Fibroblast of mammary gland (primary cell): Measurements from ENCODE around the gene FAM184A.

Experiments used
- DNase-seq: peaks from one replicate; pipeline ENCODE4 v3.0.0-alpha.2; 2010; ENCODE audit warnings: low read depth
- H3K4me3 ChIP-seq: 2 replicates; pipeline ENCODE4 v1.5.1; 2011; ENCODE audit warnings: low read depth, mild to moderate bottlenecking, low read length, moderate library complexity; ENCODE audit not compliant: control insufficient read depth
- CTCF ChIP-seq: conservative IDR thresholded peaks from 2 replicates; pipeline ENCODE4 v1.5.1; 2011; ENCODE audit warnings: low read depth, low read length, inconsistent platforms; ENCODE audit not compliant: control insufficient read depth, insufficient read depth

The FAM184A gene

GRCh38 chr6:119067091-119067490, 11.4 kb downstream of the FAM184A start:
- H3K4me3 ChIP-seq, result no peak overlapping the region
- DNase-seq, result no peak
- TF ChIP-seq CTCF, result no peak

GRCh38 chr6:119066517-119066916, 11.9 kb downstream of the FAM184A start:
- H3K4me3 ChIP-seq, result no peak overlapping the region
- TF ChIP-seq CTCF, result no peak
- DNase-seq, result no peak

- no peak for DNase-seq
- H3K4me3 ChIP-seq, result no peak overlapping the region
- TF ChIP-seq CTCF, result no peak
Measured at GRCh38 chr6:119065955-119066354, 12.5 kb downstream of the FAM184A start.

GRCh38 chr6:119065382-119065781, 13.1 kb downstream of the FAM184A start:
- DNase-seq, result no peak
- TF ChIP-seq CTCF, result no peak
- H3K4me3 ChIP-seq, result no peak overlapping the region

- no peak for DNase-seq
- no peak overlapping the region for H3K4me3 ChIP-seq
- TF ChIP-seq CTCF, result no peak
Measured at GRCh38 chr6:119063491-119063890, 15.0 kb downstream of the FAM184A start.

- TF ChIP-seq CTCF, result no peak
- H3K4me3 ChIP-seq, result no peak overlapping the region
- no peak for DNase-seq
Measured at GRCh38 chr6:119061215-119061614, 17.2 kb downstream of the FAM184A start.

- no peak for TF ChIP-seq CTCF
- DNase-seq, result no peak
- H3K4me3 ChIP-seq, result no peak overlapping the region
Measured at GRCh38 chr6:119060255-119060907, 18.1 kb downstream of the FAM184A start.
